ENCODE measurements around the gene SLC49A3. TPM values are rescaled to one million over a fixed set of nuclear protein-coding genes. Genes with fewer than 3 reads are reported as not detected.
A peak's percentile ranks its signal among the peaks of the same experiment; 100 is the strongest.

SLC49A3 gene
- total and polyA plus RNA-seq, 10 donors: 5.6 to 28.8 (median 17.0) TPM

DNA sequence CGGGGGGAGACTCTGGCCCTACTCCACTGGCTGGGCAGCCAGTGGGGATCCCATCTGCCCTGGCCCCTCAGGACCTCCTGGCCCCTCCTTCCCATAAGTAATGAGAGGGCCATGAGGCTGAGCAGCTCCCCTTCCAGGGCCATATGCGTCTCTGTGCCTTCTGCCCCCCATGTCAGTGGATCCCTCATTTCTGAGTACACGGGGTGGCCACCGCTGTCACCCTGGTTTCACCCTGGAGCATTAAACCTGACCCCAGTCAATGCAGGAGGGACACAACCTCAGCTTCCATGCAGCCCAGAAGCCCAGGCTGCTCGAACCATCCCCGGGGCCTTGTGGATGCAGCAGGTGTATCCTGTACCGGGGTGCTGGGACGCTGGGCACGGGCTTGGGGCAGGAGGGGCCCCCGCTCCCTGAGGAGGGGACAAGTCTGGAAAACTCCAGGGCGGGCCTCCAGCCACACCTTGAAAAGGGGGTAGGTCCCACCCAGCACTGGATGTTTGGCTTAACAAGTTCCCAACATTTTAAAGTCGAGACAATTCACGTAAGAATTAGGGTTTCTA, 39.1 kb downstream of the SLC49A3 start:
- no peaks in the 10 kb centered on the region for H3K36me3 ChIP-seq
- no peaks in the 10 kb centered on the region for H3K4me1 ChIP-seq
- H3K27me3 ChIP-seq (replicated peaks in 1 of 7): peaks cover 0 to 61% (median 17%) of the 10 kb centered on the region in 7 donors
- peak; percentile 63 for DNase-seq
- H3K9me3 ChIP-seq: no peaks in the 10 kb centered on the region
- H3K4me3 ChIP-seq: no peak overlapping the region
- H3K27ac ChIP-seq: no peak overlapping the region
- TF ChIP-seq POLR2AphosphoS5 (IDR thresholded peaks at IDR 0.05) (no peak), CTCF (IDR thresholded peaks at IDR 0.05 in 8 of 11, conservative IDR thresholded peaks at IDR 0.05 in 3 of 11) (no peak), POLR2A (IDR thresholded peaks at IDR 0.05) (no peak)
- intact Hi-C loops (cut with DNase I; ENCODE audit: low total_unique reads): no loop called here
- 84 to 93% (median 88%) methylated on average over 7 to 13 of the region's 13 CpGs for WGBS, 5 donors

DNA sequence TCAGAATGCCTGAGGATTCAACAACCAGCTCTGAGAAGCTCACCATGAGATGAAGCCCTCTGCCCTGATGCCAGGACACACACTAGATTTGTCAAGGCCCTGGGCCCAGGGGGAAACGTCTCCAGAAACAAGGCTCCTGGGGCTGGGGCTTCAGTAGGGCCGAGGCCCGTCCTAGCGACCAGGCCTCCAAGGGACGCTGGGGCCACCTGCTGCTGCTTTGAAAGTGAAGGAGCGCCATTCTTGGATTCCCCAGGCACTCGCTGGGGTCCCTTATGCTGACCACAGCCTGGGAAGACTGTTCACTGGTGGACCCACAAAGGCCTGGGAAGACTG, 39.7 kb downstream of the SLC49A3 start:
- 71 to 92% (median 90%) methylated on average over 2 to 7 of the region's 7 CpGs for whole genome bisulfite sequencing, 5 donors
- H3K36me3 ChIP-seq: no peaks in the 10 kb centered on the region
- intact Hi-C loops (cut with DNase I; ENCODE audit: low total_unique reads): no loop called here
- no peak overlapping the region for H3K27ac ChIP-seq
- H3K4me3 ChIP-seq: no peak overlapping the region
- TF ChIP-seq POLR2A (IDR thresholded peaks at IDR 0.05) (no peak), POLR2AphosphoS5 (IDR thresholded peaks at IDR 0.05) (no peak), CTCF (IDR thresholded peaks at IDR 0.05 in 8 of 11, conservative IDR thresholded peaks at IDR 0.05 in 3 of 11) (no peak)
- H3K27me3 ChIP-seq (replicated peaks in 1 of 7): peaks cover 0 to 61% (median 17%) of the 10 kb centered on the region in 7 donors
- H3K4me1 ChIP-seq: no peaks in the 10 kb centered on the region
- no peak for DNase-seq
- peaks cover 0 to 5% (median 0%) of the 10 kb centered on the region in 8 donors for H3K9me3 ChIP-seq

- no peak overlapping the region for H3K4me3 ChIP-seq
- no peaks in the 10 kb centered on the region for H3K36me3 ChIP-seq
- peaks cover 0 to 10% (median 3%) of the 10 kb centered on the region in 8 donors for H3K9me3 ChIP-seq
- H3K4me1 ChIP-seq: no peaks in the 10 kb centered on the region
- DNase-seq: peak; percentile 53
- intact Hi-C loops (cut with DNase I; ENCODE audit: low total_unique reads): no loop called here
- 68 to 85% (median 78%) methylated on average over 21 to 28 of the region's 28 CpGs for WGBS, 5 donors
- TF ChIP-seq POLR2AphosphoS5 (IDR thresholded peaks at IDR 0.05) (no peak), POLR2A (IDR thresholded peaks at IDR 0.05) (no peak), CTCF (IDR thresholded peaks at IDR 0.05 in 8 of 11, conservative IDR thresholded peaks at IDR 0.05 in 3 of 11) (no peak)
- peaks cover 0 to 61% (median 17%) of the 10 kb centered on the region in 7 donors for H3K27me3 ChIP-seq (replicated peaks in 1 of 7)
- no peak overlapping the region for H3K27ac ChIP-seq
These were observed 40.2 kb downstream of the SLC49A3 start for GRCh38 chr4:648579-649292.

DNA sequence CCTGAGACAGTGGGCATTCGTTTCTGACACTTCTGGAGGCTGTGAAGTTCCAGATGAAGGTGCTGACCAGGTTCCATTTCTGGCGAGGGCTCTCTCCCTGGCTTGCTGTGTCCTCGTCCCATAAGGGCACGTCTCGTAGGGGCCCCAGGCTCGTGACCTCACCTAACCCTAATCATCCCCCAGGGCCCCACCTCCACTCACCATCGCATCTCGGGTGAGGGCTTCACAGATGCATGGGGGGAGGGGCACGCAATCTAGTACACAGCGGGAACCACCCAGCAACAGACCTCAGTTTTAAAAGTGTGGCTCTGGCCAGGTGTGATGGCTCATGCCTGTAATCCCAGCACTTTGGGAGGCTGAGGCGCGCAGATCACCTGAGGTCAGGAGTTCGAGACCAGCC, 41.5 kb downstream of the SLC49A3 start:
- TF ChIP-seq CTCF (IDR thresholded peaks at IDR 0.05 in 8 of 11, conservative IDR thresholded peaks at IDR 0.05 in 3 of 11) (no peak), POLR2A (IDR thresholded peaks at IDR 0.05) (no peak), POLR2AphosphoS5 (IDR thresholded peaks at IDR 0.05) (no peak)
- Histone ChIP-seq H3K36me3 (no peaks in the 10 kb centered on the region), H3K9me3 (peaks cover 0 to 22% (median 7%) of the 10 kb centered on the region in 8 donors), H3K27me3 (replicated peaks in 1 of 7) (peaks cover 0 to 61% (median 17%) of the 10 kb centered on the region in 7 donors), H3K4me3 (no peak overlapping the region), H3K4me1 (no peaks in the 10 kb centered on the region), H3K27ac (no peak overlapping the region)
- WGBS, 5 donors: 66 to 85% (median 72%) methylated on average over 10 to 13 of the region's 13 CpGs
- intact Hi-C loops (cut with DNase I; ENCODE audit: low total_unique reads): no loop called here
- DNase-seq: peak; percentile 30
